GM18519 (cell line): Measurements from ENCODE around the gene TCF25.
"Not testable (repeated sequence)": the region's sequence is repeated elsewhere in the genome, so short reads cannot be mapped to it uniquely, and the experiment has no call there.

Experiments used
- ATAC-seq: cut with Tn5 transposase; IDR thresholded peaks from one replicate; pipeline ENCODE4 v1.9.1; 2021; ENCODE audit warnings: mild to moderate bottlenecking, moderate library complexity; ENCODE audit not compliant: unreplicated experiment, low FRiP score

TCF25 gene

DNA sequence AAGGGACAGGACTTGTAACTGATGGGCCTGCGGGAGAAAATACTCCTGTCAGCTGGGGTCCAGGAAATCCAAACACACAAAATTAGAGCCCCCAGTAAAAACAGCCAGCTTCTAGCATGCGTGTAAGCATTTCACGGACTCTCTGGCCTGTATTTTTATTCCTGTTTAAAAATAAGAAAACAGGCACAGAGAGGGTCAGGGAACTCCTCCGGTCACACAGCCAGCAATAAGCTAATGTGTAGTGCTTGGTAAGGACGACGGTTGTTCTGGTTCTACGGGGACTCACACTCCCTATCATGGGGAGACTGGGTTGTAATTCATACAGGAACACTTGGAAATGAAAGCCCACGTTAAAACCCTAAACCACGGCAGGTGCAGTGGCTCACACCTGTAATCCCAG is 1.5 kb upstream of the TCF25 start:
- no peak for ATAC-seq

DNA sequence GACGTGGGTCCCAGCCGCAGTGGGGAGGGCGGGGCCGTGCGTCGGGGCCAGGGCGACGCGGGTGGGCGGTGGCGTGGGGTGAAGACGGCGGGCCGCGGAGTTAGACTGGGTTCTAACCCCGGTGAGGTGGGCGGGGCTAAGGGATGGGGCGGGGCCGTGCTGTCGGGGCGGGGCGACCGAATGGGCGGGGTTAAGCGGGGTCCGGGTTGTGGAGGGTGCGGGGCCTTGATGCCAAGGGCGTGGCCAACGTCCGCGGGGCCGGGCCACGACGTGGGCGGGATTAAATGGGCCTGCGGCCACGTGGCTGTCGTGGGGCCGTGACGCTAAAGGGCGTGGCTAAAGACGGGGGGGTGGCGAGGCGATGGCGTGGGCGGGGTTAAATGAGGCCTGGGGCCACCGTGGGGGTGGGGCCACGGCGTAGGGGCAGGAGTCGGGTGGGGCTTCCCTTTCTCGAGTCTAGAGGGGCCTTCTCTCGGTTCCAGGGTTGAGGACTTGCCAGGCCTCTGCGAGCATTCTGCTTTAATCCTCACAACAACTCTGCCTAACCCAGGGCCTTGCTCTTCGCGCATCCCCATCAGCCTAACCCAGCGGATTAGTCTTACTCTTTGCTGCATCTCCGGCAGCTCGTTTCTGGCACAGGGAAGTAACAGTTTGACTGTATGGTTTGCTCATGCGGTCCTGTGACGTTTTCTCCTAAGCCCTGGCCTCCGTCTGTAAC is 739 bp downstream of the TCF25 start:
- peak; percentile 54 for ATAC-seq

DNA sequence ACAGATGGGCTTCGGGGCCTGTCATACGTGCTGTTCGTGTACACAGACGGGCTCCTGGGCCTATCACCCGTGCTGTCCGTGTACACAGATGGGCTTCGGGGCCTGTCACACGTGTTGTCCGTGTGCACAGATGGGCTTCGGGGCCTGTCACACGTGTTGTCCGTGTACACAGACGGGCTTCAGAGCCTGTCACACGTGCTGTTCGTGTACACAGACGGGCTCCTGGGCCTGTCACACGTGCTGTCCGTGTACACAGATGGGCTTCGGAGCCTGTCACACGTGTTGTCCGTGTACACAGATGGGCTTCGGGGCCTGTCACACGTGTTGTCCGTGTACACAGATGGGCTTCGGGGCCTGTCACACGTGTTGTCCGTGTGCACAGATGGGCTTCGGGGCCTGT is 5.7 kb downstream of the TCF25 start:
- not testable (repeated sequence) for ATAC-seq

DNA sequence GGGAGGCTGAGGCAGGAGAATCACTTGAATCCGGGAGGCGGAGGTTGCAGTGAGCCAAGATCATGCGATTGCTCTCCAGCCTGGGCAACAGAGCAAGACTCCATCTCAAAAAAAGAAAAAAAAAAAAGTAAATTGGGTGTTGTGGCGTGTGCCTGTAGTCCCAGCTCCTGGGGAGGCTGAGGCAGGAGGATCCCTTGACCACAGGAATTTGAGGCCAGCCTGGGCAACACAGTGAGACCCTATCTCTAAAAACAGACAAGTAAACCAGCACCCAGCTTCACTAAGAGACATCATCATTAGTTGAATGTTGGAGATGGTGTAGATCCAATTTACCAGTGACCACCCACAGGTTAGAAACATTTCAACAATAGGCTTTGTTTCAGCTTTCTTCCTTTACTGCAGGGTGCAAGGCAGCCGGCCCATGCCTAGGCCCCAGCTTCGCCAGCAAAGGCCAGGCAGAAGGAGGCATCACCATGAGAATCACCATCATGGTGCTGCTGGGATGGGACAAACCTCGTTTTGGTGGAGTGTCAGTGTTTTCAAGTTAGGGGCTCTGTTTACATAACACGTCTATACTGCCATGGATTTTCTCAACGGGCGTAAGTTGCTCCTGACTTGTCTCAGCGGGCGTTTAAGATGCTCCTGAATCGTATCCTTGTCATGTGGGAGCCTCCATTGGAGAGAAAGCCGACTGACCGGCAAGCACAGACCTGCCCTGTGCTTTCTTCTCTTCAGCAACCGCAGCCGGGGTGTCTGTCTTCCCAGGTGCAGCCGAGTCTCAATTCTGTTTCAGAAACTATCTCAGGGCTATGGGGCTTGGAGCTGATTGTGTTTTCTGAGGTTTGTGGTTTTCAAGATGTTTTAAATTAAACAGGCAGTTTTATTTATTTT is 7.3 kb downstream of the TCF25 start:
- ATAC-seq: no peak

DNA sequence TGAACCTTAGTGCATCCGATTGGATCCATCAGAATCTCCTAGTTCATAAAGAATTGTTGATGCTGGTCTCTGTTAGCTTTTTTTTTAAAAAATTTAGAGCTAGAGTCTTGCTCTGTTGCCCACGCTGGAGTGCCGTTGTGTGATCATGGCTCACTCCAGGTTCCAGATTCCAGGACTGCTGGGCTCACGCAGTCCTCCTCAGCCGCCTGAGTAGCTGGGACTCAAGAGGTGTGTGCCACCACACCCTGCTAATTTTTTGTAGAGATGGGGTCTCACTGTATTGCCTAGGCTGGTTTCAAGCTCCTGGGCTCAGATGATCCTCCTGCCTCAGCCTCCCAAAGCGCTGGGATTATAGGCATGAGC is 8.0 kb downstream of the TCF25 start:
- ATAC-seq: no peak

DNA sequence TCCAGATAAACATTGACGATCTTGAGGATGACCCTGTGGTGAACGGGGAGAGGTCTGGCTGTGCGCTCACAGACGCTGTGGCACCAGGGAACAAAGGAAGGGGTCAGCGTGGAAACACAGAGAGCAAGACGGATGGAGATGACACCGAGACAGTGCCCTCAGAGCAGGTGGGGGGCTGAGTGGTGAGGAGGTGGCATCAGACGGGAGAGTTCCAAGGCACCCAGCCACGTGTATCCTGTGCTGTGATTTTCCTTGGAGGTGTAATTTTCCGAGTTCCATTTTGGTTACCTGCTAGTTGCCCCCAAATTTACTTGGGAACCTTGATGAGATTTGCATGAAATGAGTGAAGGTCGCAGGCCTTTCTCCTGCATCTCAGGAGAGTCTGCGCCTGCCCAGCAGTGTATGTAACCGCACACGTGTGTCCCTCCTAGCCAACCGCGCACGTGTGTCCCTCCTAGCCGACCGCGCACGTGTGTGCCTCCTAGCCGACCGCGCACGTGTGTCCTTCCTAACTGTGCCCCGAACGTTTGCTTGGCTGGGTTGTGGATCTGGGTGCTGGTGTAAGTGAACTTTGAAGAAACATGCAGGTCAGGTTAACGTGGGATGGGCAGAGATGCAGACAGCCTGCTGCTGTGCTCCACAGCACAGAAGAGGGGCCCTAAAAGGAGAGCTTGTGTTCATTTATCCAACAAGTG is 10.1 kb downstream of the TCF25 start:
- ATAC-seq: no peak

DNA sequence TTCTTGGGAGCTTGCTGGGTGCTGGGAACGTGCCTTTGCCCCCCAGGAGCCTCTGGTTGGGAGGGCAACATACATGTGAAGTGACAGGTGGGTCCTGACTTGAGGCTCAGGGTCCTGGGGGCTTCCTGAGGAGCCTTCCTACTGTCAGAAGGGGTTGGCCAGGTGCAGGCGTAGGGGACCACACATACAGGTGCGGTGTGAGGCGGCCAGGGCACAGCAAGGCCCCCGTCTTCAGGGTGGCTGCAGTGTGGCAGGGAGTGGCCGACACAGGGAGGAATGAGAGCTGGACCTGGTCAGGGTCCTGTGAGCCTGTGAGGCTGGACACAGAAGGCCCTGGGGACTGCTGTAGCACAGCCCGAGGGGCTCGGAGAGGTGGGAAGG is 10.6 kb downstream of the TCF25 start:
- no peak for ATAC-seq

DNA sequence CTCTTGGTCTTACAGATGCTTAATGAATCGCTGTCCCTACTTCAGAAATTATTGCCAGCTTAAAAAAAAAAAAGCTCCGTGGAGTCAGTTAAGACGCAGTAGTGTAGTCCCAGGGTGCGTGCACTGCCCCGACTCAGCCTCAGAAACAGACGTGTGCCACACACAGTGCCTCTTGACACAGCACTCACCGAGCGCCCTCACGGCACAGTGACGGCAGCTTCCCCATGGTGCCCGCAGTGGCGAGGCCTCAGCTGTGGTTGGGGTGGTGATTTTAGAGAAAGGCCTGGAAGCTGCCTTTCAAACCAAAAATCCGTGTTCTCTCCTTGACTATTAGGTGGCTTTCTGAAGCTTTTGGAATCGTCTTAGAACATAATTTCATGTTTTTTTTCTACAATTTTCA is 13.9 kb downstream of the TCF25 start:
- ATAC-seq: no peak

DNA sequence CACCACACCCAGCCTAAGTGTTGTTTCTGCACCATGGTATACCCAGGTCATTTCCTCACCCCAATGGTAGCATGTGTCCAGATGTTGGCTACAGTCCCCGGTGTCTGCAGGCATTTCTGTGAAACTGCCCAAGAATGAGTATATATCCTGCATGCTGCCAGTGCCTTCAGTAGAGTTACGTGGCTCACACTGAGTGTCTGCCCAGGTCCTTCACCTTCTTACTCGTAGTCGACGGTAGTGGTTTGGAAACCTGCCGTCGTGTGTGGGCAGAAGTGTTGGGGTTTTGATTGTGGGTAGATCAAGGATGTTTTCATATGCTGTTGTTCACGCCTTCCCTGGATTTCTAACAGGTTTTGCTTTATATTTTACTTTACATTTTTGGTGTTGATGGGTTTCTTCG is 16.8 kb downstream of the TCF25 start:
- no peak for ATAC-seq

DNA sequence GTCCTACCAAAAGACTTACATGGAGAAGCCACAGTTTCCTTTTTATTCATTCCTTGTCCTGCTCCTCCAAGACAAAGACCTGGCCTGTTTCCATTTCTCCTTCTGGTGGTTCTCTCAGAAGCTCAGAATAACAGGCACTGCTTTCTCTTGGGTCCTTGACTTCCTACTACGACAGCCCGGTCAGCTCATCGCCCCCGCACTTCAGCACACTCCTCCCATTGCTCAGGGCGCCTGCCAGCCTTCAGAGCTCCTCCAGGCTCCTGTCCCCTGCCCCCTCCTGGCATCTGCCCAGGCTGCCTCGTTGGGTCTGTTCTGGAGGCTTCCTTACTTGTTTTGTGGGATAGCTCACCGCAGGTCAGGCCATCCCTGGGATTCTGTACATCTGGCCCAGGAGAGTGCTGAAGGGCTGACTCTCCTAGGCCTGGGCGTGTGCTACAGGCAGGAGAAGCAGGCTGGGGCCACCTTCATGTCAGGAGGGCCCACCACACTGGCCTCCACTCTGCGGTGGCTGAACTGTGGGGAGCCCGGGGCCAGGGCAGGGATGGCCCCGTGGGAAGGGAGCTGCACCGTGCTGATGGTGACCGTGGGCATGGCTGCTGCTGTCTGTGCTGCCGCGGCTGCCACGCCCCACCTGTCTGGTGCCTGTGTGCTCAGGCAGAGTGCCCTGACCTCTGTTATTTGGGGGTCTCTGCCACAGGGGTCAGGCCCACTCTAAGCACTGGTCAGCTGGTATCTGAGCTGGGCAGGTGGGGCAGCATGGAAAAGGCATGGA is 17.7 kb downstream of the TCF25 start:
- ATAC-seq: no peak

DNA sequence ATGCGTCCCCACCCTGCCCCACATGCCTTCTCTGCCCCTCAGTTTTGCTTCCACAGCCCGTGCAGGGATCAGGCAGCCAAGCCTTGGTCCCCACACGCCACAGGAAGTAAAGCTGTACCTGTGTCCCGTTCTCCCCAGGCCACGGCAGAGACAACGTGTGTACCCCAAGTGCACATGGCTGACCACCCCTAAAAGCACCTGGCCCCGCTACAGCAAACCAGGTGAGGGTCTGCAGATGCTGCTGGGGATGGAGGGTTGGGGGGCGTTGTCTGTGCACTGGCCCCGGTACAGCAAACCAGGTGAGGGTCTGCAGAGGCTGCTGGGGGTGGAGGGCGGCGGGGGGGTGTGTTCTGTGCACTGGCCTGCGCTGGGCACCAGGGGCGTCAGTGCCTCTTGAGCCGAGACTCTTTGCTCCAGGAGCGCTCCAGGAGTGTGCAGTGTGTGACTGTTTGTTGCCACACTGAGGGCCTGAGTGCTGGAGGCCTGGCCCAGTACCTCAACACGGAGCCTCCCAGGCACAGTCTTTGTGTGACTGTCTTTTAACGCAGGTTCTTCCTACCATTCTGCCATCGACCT is 18.8 kb downstream of the TCF25 start:
- no peak for ATAC-seq

DNA sequence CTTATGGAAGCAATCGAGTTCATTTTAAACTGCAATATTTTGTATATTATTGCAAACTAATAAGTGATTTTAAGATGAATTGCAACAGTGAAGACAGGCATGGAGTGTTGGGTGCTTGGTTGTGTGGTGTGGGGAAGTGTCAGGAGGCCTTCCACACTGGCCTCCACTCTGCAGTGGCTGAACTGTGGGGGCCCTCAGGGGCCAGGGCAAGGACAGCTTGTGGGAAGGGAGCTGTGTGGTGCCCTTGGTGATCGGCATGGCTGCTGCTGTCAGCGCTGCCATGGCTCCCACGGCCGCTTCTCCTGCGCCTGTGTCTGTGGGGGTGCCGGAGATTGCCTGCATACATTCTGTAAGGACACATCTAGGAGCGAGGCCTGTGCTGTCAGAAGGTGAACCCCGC is 19.2 kb downstream of the TCF25 start:
- ATAC-seq: no peak

DNA sequence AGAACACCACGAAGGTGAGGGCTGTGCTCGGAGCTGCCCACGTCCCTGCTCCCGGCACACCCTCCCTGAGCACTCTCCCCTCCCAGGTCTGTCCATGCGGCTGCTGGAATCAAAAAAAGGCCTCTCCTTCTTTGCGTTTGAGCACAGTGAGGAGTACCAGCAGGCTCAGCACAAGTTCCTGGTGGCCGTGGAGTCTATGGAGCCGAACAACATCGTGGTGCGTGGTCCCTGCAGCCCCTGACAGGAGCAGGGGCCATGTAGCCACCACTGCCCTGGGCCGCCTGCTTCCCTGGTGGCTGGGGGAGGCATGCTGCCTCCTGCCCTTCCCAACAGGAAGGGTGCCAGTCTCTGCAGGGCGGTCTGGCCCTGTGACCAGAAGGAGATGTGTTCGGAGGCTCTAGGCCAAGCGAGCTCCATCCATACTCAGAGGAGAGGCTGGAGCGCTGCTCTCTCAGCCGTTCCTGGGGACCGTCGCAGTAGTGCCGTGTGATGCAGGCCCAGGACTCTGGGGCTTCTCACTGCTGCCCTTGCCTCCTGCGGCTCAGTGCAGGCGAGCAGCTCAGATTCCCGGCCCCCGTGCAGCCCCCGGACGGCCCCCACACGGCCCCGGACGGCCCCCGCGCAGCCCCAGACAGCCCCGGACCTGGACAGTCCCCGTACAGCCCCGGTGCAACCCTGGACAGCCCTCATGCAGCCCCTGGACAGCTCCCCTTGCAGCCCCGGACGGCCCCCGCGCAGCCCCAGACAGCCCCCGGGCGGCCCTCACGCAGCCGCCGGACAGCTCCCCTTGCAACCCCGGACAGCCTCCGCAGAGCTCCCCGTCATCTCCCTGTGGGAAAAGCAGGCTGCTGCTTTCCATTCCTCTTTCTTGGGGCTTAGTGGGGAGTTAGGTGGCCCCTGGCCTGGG is 20.5 kb downstream of the TCF25 start:
- no peak for ATAC-seq

DNA sequence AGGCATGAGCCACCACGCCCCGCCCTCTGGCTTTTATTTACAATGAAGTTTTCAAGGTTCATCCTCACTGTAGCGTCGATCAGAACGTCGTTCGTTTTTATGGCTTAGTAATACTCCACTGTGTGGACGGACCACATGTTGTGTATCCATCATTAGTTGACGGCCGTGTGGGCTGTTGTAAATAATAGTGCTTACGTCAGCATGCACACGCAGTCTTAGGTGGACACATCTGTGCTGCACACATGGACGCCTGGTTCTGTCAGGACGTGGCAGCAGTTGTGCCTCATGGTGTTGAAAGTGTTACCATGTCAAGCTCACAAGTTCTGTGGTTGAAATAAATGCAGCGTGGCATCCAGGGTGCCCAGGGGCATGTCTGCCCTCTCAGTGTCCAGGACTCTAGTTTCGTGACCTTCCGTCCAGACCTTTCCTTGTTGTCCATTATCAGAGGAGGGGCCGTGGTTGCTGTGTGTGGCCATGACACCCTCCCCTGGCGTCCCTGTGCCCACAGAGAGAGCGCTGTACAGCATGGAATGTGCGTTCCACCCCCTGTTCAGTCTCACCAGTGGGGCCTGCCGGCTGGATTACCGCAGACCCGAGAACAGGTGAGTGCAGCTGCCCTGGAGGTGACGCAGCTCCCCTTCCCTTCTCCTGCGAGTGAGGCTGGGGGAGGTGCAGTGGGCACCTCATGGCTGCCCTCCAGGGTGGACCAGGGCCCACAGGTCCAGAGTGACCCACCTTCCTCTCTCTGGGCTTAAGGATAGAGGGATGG is 22.3 kb downstream of the TCF25 start:
- ATAC-seq: no peak

DNA sequence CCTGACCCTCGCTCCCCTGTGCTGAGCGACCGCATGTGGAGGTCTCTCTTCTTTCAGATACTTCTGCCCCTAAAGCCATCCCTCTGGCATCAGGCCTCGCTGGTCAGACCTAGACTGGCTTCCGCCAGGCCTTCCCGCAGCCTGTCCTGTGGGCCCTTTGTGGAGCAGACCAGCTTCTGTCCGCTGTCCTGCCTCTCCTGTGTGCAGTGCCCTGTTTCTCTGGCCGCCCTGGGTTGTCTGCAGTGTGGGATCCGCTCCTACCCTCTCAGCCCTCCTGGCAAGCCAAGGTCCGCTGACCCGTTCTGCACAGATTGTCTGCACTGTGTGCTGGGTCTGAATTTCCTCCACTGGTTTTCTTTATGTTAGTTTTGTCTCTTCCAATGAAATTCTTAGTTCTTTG is 23.8 kb downstream of the TCF25 start:
- no peak for ATAC-seq

DNA sequence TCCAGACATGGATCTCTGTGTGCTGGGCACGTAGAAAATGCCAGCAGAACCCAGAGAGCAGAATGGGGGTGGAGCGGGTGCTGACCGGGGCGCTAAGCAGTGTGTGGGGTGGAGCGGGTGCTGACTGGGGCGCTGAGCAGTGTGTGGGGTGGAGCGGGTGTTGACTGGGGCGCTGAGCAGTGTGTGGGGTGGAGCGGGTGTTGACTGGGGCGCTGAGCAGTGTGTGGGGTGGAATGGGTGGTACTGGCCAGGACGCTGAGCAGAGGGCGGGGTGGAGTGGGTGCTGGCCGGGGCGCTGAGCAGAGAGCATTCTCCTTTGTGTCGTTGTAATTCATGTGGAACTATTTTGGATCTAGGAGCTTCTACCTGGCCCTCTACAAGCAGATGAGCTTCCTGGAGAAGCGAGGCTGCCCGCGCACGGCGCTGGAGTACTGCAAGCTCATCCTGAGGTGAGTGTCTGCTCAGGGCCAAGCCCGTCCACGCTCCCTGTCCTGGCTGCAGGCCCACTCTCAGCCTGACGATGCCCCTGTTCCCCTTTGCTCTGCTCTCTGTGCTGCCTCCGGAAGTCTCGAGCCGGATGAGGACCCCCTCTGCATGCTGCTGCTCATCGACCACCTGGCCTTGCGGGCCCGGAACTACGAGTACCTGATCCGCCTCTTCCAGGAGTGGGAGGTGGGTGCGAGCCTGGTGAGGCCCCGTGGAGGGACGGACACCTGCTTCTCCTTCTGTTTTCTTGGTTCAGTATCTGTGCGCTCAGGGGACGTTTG is 25.0 kb downstream of the TCF25 start:
- ATAC-seq: no peak

DNA sequence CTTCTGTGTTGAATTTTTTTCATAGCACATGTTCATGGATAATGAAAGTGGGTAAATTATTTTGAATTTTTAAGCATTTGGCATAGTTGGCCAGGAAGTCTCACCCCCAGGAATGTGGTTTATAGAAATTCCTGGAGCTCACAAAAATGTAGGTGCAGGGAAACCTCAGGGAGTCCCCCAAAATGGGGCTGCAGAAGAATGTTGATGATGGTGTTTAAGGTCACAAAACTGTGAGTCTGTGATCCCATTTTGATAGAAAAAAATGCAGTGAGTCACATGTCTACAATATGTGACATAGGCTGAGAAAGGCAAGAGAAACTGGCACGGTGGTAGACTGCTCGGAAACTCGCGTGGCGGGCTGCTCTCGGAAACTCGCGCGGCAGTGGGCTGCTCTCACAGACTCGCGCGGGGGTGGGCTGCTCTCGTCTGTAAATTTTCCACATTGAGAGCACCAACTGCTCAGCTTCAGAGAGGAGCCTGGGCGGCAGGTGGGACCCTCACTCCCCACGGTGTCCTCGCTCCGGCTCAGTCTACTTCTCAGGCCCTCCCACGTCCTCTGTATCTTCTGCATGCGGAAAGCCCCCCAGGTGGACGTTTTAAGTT is 26.6 kb downstream of the TCF25 start:
- ATAC-seq: no peak

DNA sequence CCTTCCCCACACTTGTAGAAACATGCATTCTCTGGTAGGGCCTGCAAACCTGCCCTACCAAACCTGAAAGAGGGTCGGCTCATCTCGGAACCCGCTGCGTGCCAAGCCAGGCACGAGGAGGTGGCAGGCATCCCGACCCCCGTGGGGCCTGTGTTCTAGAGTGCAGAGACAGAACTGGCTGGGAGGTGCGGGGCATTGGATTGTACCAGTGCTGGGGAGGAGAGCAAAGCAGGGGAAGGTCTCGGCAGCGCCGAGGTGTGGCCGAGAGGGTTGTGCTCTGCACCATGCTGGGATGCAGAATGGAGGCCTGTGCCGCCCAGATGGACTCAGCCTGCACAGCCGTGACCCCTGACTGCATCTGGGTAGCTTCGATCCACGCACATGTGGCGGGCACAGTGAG is 27.5 kb downstream of the TCF25 start:
- no peak for ATAC-seq
